Mesenchymal stem cell (in vitro differentiated cells and primary cell): ENCODE data around the gene CYP2W1.
"Not testable (repeated sequence)": the region's sequence is repeated elsewhere in the genome, so short reads cannot be mapped to it uniquely, and the experiment has no call there.

Experiments used
- DNase-seq: peaks from one replicate; pipeline ENCODE4 v3.0.0-alpha.2; 2013
- H2AFZ ChIP-seq: one replicate; pipeline ENCODE4 v1.6.1; 2013; ENCODE audit warnings: low read depth, mild to moderate bottlenecking, control low read depth, inconsistent platforms, low read length, moderate library complexity
- H2AK5ac ChIP-seq: 2 replicates; pipeline ENCODE4 v1.6.1; 2013; ENCODE audit warnings: low read length, moderate library complexity, mild to moderate bottlenecking, inconsistent platforms; ENCODE audit not compliant: severe bottlenecking
- H2BK120ac ChIP-seq: one replicate; pipeline ENCODE4 v1.6.1; 2013; ENCODE audit warnings: low read depth, mild to moderate bottlenecking, inconsistent platforms, low read length, moderate library complexity
- H2BK12ac ChIP-seq, 2 experiments: one replicate each; pipeline ENCODE4 v1.6.1; 2013; ENCODE audit warnings: inconsistent platforms in 2 of 2, low read length in 2 of 2, mild to moderate bottlenecking in 2 of 2, moderate library complexity in 2 of 2, control low read depth in 1 of 2
- H2BK15ac ChIP-seq: one replicate; pipeline ENCODE4 v1.6.1; 2013; ENCODE audit warnings: mild to moderate bottlenecking, low read depth, inconsistent platforms; ENCODE audit not compliant: poor library complexity, severe bottlenecking
- H2BK5ac ChIP-seq: 2 replicates; pipeline ENCODE4 v1.6.1; 2013; ENCODE audit warnings: low read depth, mild to moderate bottlenecking, low read length, control low read depth, inconsistent platforms; ENCODE audit not compliant: poor library complexity, severe bottlenecking
- H3K14ac ChIP-seq, 2 experiments: one replicate each; pipeline ENCODE4 v1.6.1; 2013; ENCODE audit warnings: inconsistent platforms in 2 of 2, low read length in 2 of 2, control low read depth in 1 of 2, mild to moderate bottlenecking in 1 of 2, moderate library complexity in 1 of 2
- H3K18ac ChIP-seq, 2 experiments: one replicate each; pipeline ENCODE4 v1.6.1; 2013; ENCODE audit warnings: inconsistent platforms in 2 of 2, low read length in 2 of 2, control low read depth in 1 of 2, low read depth in 1 of 2, mild to moderate bottlenecking in 1 of 2
- H3K23ac ChIP-seq, 2 experiments: one replicate each; pipeline ENCODE4 v1.6.1; 2013; ENCODE audit warnings: inconsistent platforms in 2 of 2, low read length in 2 of 2, mild to moderate bottlenecking in 2 of 2, moderate library complexity in 2 of 2, control low read depth in 1 of 2
- H3K27ac ChIP-seq: 2 replicates; pipeline ENCODE4 v1.5.1; 2013; ENCODE audit warnings: mild to moderate bottlenecking, moderate library complexity, low read length, control low read depth, inconsistent platforms; ENCODE audit not compliant: poor library complexity, severe bottlenecking
- H3K27me3 ChIP-seq, 2 experiments: 2 replicates each; pipeline versions ENCODE4 v1.6.1 to v1.7.0; 2013; ENCODE audit warnings: low read length in 2 of 2, mild to moderate bottlenecking in 2 of 2, moderate library complexity in 2 of 2, control low read depth in 1 of 2, inconsistent platforms in 1 of 2; ENCODE audit not compliant: control insufficient read depth in 1 of 2, insufficient read depth in 1 of 2
- H3K36me3 ChIP-seq, 2 experiments: 2 replicates each; pipeline versions ENCODE4 v1.6.1 to v1.7.0; 2013; ENCODE audit warnings: low read length in 2 of 2, control low read depth in 1 of 2, inconsistent platforms in 1 of 2, low read depth in 1 of 2, mild to moderate bottlenecking in 1 of 2; ENCODE audit not compliant: insufficient read depth in 2 of 2, control insufficient read depth in 1 of 2
- H3K4ac ChIP-seq, 2 experiments: one replicate each; pipeline ENCODE4 v1.6.1; 2013; ENCODE audit warnings: inconsistent platforms in 2 of 2, low read length in 2 of 2, mild to moderate bottlenecking in 2 of 2, moderate library complexity in 2 of 2, control low read depth in 1 of 2, low read depth in 1 of 2
- H3K4me1 ChIP-seq: 2 replicates; pipeline ENCODE4 v1.6.1; 2013; ENCODE audit warnings: low read depth, low read length, control low read depth; ENCODE audit not compliant: control insufficient read depth, insufficient read depth
- H3K4me2 ChIP-seq: 2 replicates; pipeline ENCODE4 v1.6.1; 2013; ENCODE audit warnings: low read length, mild to moderate bottlenecking, inconsistent platforms; ENCODE audit not compliant: poor library complexity, severe bottlenecking
- H3K4me3 ChIP-seq, 2 experiments: 2 replicates each; pipeline versions ENCODE4 v1.5.1 to v1.7.0; 2013; ENCODE audit warnings: low read length in 2 of 2, mild to moderate bottlenecking in 2 of 2, control low read depth in 1 of 2, low read depth in 1 of 2; ENCODE audit not compliant: insufficient read depth in 1 of 2
- H3K79me1 ChIP-seq: replicated peaks from 2 replicates; pipeline ENCODE4 v1.6.1; 2013; ENCODE audit warnings: mild to moderate bottlenecking, control low read depth, low read length, inconsistent platforms; ENCODE audit not compliant: poor library complexity, severe bottlenecking
- H3K9ac ChIP-seq: 2 replicates; pipeline ENCODE4 v1.7.0; 2013; ENCODE audit warnings: mild to moderate bottlenecking, low read length, moderate library complexity
- H3K9me3 ChIP-seq: 2 replicates; pipeline ENCODE4 v1.7.0; 2013; ENCODE audit warnings: mild to moderate bottlenecking, low read length; ENCODE audit not compliant: control insufficient read depth
- H4K8ac ChIP-seq: one replicate; pipeline ENCODE4 v1.6.1; 2013; ENCODE audit warnings: inconsistent platforms, mild to moderate bottlenecking, low read length, moderate library complexity
- H4K91ac ChIP-seq: one replicate; pipeline ENCODE4 v1.6.1; 2013; ENCODE audit warnings: mild to moderate bottlenecking, low read length, inconsistent platforms
- WGBS: methylation state at CpG from one replicate; pipeline ENCODE4 v1.1.7; 2013; ENCODE audit warnings: mixed read lengths; 5-methylcytosine and 5-hydroxymethylcytosine counted together

Gene CYP2W1

GRCh38 chr7:957418-958220 lies 25.4 kb upstream of the CYP2W1 start:
- Histone ChIP-seq H4K91ac (peak overlapping the region; percentile 18), H3K9me3 (no peaks in the 10 kb centered on the region), H2AFZ (no peak overlapping the region), H3K4me2 (no peak overlapping the region), H3K4me1 (peaks cover 21% of the 10 kb centered on the region), H2AK5ac (no peak overlapping the region), H3K23ac (peak overlapping the region in 1 of 2 experiments; percentile 23), H3K27me3 (peaks cover 45 to 83% of the 10 kb centered on the region in 2 experiments), H3K4me3 (no peak overlapping the region), H3K14ac (peak overlapping the region in 1 of 2 experiments; percentile 53), H3K36me3 (peaks cover 0 to 11% of the 10 kb centered on the region in 2 experiments), H3K79me1 (no peaks in the 10 kb centered on the region), H2BK5ac (no peak overlapping the region), H3K4ac (no peak overlapping the region), H3K27ac (no peak overlapping the region), H2BK12ac (no peak overlapping the region), H3K18ac (no peak overlapping the region), H2BK120ac (no peak overlapping the region), H3K9ac (no peak overlapping the region), H4K8ac (no peak overlapping the region), H2BK15ac (no peak overlapping the region)
- no peak for DNase-seq
- 64% methylated on average over 32 of the region's 32 CpGs for WGBS

GRCh38 chr7:958221-959200 lies 24.5 kb upstream of the CYP2W1 start:
- Histone ChIP-seq H3K4me1 (peaks cover 21% of the 10 kb centered on the region), H2BK5ac (no peak overlapping the region), H3K23ac (no peak overlapping the region), H4K91ac (no peak overlapping the region), H3K9ac (no peak overlapping the region), H3K4me3 (no peak overlapping the region), H2BK12ac (no peak overlapping the region), H3K27ac (no peak overlapping the region), H2BK120ac (no peak overlapping the region), H2BK15ac (no peak overlapping the region), H3K14ac (no peak overlapping the region), H3K27me3 (peaks cover 42 to 83% of the 10 kb centered on the region in 2 experiments), H3K18ac (no peak overlapping the region), H3K36me3 (peaks cover 0 to 11% of the 10 kb centered on the region in 2 experiments), H3K9me3 (no peaks in the 10 kb centered on the region), H2AFZ (no peak overlapping the region), H3K4ac (no peak overlapping the region), H3K79me1 (no peaks in the 10 kb centered on the region), H2AK5ac (no peak overlapping the region), H3K4me2 (no peak overlapping the region), H4K8ac (no peak overlapping the region)
- 86% methylated on average over 36 of the region's 36 CpGs for WGBS
- no peak for DNase-seq

GRCh38 chr7:959271-959670 lies 23.7 kb upstream of the CYP2W1 start:
- WGBS = 66% methylated on average over 20 of the region's 20 CpGs
- DNase-seq = no peak

DNA sequence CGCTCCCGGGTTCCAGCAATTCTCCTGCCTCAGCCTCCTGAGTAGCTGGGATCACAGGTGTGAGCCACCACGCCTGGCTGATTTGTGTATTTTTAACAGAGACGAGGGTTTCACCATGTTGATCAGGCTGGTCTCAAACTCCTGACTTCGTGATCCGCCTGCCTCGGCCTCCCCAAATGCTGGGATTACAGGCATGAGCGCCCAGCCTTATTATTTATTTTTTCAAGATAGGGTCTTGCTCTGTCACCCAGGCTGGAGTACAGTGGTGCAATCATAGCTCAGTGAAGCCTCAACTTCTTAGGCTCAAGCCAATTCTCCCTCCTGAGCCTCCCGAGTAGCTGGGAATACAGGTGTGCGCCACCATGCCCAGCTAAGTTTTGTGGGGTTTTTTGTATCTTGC lies 23.2 kb upstream of the CYP2W1 start:
- not testable (repeated sequence) for DNase-seq, H2BK120ac ChIP-seq, H3K18ac ChIP-seq, H3K4ac ChIP-seq, H4K8ac ChIP-seq, H3K79me1 ChIP-seq, H3K27ac ChIP-seq, H2BK5ac ChIP-seq, H2AK5ac ChIP-seq, H4K91ac ChIP-seq, H3K9me3 ChIP-seq, H2BK12ac ChIP-seq, H3K14ac ChIP-seq, H2BK15ac ChIP-seq, H3K23ac ChIP-seq, H3K4me2 ChIP-seq, H2AFZ ChIP-seq, H3K4me3 ChIP-seq, H3K9ac ChIP-seq
- H3K36me3 ChIP-seq = peaks cover 0 to 10% of the 10 kb centered on the region in 2 experiments
- H3K27me3 ChIP-seq = peaks cover 41 to 84% of the 10 kb centered on the region in 2 experiments
- H3K4me1 ChIP-seq = peaks cover 21% of the 10 kb centered on the region
- WGBS = 94% methylated on average over 10 of the region's 10 CpGs

More at GRCh38 chr7:959271-959670, 23.7 kb upstream of the CYP2W1 start:
- no peak overlapping the region for H4K8ac ChIP-seq
- H2BK120ac ChIP-seq = no peak overlapping the region
- H2AK5ac ChIP-seq = no peak overlapping the region
- H3K27ac ChIP-seq = no peak overlapping the region
- no peak overlapping the region for H3K4me3 ChIP-seq
- no peak overlapping the region for H4K91ac ChIP-seq
- peaks cover 42 to 84% of the 10 kb centered on the region in 2 experiments for H3K27me3 ChIP-seq
- no peak overlapping the region for H3K4me2 ChIP-seq
- peaks cover 0 to 11% of the 10 kb centered on the region in 2 experiments for H3K36me3 ChIP-seq
- H2BK12ac ChIP-seq = no peak overlapping the region
- no peaks in the 10 kb centered on the region for H3K9me3 ChIP-seq
- H3K14ac ChIP-seq = no peak overlapping the region
- H3K18ac ChIP-seq = no peak overlapping the region
- no peak overlapping the region for H2AFZ ChIP-seq
- H3K23ac ChIP-seq = no peak overlapping the region
- H3K4me1 ChIP-seq = peaks cover 19% of the 10 kb centered on the region
- no peak overlapping the region for H3K9ac ChIP-seq
- H3K4ac ChIP-seq = no peak overlapping the region
- H2BK5ac ChIP-seq = no peak overlapping the region
- no peak overlapping the region for H2BK15ac ChIP-seq
- H3K79me1 ChIP-seq = no peaks in the 10 kb centered on the region
